Mammary epithelial cell (primary cell): ENCODE data around the gene KIF5B.

ENCODE experiments used
- EZH2 ChIP-seq: IDR thresholded peaks from 2 replicates; pipeline ENCODE4 v1.6.1; 2012; ENCODE audit warnings: low read length, inconsistent platforms, borderline replicate concordance
- TF ChIP-seq, protein P1 (sequence below), 2 donors: IDR thresholded peaks in 1 of 2; conservative IDR thresholded peaks in 1 of 2; 2 replicates each; pipeline ENCODE4 v1.5.1; 2011 to 2012; ENCODE audit warnings: inconsistent platforms in 2 of 2, low read length in 2 of 2, mild to moderate bottlenecking in 2 of 2, control low read depth in 1 of 2, low read depth in 1 of 2; ENCODE audit not compliant: insufficient read depth in 1 of 2; ENCODE audit errors: extremely low read depth in 1 of 2

DNA sequence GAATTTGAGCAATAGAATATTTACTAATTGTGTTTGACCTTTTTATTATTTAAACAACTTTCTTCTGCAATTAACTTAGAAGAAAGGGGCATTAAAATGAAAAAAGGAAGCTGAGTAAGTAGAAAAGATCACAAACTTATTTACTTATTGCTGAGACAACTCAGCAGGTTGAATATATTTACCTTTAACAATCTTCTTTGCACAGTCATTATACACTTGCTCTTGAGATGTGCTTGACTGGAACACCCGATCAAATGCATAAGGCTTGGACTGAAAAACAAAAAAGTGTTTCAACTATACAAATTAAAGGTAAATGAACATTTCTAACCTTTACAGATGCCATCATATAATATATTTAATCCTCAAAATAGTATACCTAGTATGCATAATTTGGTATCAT is 7.9 kb downstream of the KIF5B start:
- TF ChIP-seq, protein P1, sequence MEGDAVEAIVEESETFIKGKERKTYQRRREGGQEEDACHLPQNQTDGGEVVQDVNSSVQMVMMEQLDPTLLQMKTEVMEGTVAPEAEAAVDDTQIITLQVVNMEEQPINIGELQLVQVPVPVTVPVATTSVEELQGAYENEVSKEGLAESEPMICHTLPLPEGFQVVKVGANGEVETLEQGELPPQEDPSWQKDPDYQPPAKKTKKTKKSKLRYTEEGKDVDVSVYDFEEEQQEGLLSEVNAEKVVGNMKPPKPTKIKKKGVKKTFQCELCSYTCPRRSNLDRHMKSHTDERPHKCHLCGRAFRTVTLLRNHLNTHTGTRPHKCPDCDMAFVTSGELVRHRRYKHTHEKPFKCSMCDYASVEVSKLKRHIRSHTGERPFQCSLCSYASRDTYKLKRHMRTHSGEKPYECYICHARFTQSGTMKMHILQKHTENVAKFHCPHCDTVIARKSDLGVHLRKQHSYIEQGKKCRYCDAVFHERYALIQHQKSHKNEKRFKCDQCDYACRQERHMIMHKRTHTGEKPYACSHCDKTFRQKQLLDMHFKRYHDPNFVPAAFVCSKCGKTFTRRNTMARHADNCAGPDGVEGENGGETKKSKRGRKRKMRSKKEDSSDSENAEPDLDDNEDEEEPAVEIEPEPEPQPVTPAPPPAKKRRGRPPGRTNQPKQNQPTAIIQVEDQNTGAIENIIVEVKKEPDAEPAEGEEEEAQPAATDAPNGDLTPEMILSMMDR (conservative IDR thresholded peaks at IDR 0.05 in 1 of 2, IDR thresholded peaks at IDR 0.05 in 1 of 2; ENCODE audit: extremely low read depth in 1 of 2, insufficient read depth in 1 of 2, low read depth in 1 of 2, low read length in 2 of 2), result no peak
- TF ChIP-seq EZH2, result no peak
